ENCODE measurements around the gene VPS13D.

GRCh38 chr1:12504601-12505000 is 274.8 kb downstream of the VPS13D start:
- TF ChIP-seq FOXK1 (CRISPR knock-in tag; IDR thresholded peaks at IDR 0.05): no peak
- TF ChIP-seq CTCF (IDR thresholded peaks at IDR 0.05): no peak
- no peak for TF ChIP-seq STAT6 (CRISPR knock-in tag; conservative IDR thresholded peaks at IDR 0.05; ENCODE audit: low read depth)
- TF ChIP-seq IRF1 (CRISPR knock-in tag; IDR thresholded peaks at IDR 0.05): no peak
- no peak for TF ChIP-seq ZBTB43 (CRISPR knock-in tag; IDR thresholded peaks at IDR 0.05)
- no peak for TF ChIP-seq ATF2 (CRISPR knock-in tag; IDR thresholded peaks at IDR 0.05; ENCODE audit: borderline replicate concordance, low read depth)
- no peak for TF ChIP-seq JAZF1 (CRISPR knock-in tag; IDR thresholded peaks at IDR 0.05)
- no peak for TF ChIP-seq HMGXB4 (CRISPR knock-in tag; IDR thresholded peaks at IDR 0.05)
- no peak for TF ChIP-seq ZNF263 (CRISPR knock-in tag; IDR thresholded peaks at IDR 0.05; ENCODE audit: low read depth)
- TF ChIP-seq TEAD1 (CRISPR knock-in tag; IDR thresholded peaks at IDR 0.05): no peak

Measured in WTC11 (cell line).